Measurements from ENCODE around the gene MYO3B.
A peak's percentile ranks its signal among the peaks of the same experiment; 100 is the strongest.

MYO3B gene

DNA sequence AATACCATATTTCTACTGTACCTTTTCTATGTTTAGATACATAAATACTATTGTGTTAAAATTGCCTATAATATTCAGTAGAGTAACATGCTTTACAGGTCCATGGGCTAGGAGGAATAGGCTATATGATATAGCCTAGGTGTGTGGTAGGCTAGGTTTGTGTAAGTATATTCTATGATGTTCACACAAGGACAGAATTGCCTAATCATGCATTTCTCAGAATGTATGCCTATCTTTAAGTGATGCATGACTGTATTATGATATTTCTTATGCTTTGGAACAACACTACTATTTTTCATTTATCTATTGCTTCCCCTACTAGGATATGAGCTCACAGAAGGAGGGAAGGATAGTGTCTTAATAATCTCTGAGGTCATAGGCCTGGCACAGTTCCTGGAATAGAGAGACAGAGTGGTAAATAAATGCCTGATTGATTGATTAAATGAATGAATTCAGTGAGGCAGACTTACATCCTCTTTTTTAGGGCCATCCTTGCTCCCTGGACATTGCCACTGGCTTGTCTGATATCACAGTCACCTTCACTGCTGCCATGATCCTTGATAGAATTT, 121.0 kb downstream of the MYO3B start:
- Mint-ChIP-seq H3K4me3 (no peak overlapping the region), H3K27me3 (no peaks in the 10 kb centered on the region), H3K4me1 (no peaks in the 10 kb centered on the region), H3K36me3 (no peaks in the 10 kb centered on the region), H3K27ac (no peak overlapping the region), H3K9me3 (peaks cover 3% of the 10 kb centered on the region)
- ATAC-seq = no peak

DNA sequence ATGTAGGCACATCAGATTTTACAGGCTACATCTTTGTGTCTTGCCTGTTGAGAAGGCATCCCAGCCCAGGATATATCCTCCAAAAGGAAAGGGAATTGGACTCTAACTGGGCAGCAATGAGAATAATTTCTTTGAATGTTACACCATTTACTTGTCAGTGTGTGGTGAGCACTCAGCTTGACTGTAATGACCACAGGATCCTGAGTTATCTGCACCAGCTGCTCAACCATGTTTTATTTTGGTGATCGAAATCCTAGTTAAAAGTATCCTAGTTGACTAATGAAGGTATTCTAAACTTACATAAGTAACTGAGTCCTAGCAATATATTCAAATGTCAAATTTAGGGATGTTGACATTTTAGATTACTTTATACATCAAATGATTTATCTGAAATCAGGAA, 123.0 kb downstream of the MYO3B start:
- no peak overlapping the region for H3K4me3 Mint-ChIP-seq
- no peak overlapping the region for H3K27ac Mint-ChIP-seq
- no peaks in the 10 kb centered on the region for H3K4me1 Mint-ChIP-seq
- H3K27me3 Mint-ChIP-seq = no peaks in the 10 kb centered on the region
- H3K9me3 Mint-ChIP-seq = peaks cover under 1% of the 10 kb centered on the region
- no peak for ATAC-seq
- no peaks in the 10 kb centered on the region for H3K36me3 Mint-ChIP-seq

- no peaks in the 10 kb centered on the region for H3K4me1 Mint-ChIP-seq
- H3K27me3 Mint-ChIP-seq = no peaks in the 10 kb centered on the region
- no peaks in the 10 kb centered on the region for H3K36me3 Mint-ChIP-seq
- H3K4me3 Mint-ChIP-seq = no peak overlapping the region
- H3K9me3 Mint-ChIP-seq = no peaks in the 10 kb centered on the region
- H3K27ac Mint-ChIP-seq = no peak overlapping the region
- no peak for ATAC-seq
Measured at GRCh38 chr2:170301626-170302025, 123.7 kb downstream of the MYO3B start.

DNA sequence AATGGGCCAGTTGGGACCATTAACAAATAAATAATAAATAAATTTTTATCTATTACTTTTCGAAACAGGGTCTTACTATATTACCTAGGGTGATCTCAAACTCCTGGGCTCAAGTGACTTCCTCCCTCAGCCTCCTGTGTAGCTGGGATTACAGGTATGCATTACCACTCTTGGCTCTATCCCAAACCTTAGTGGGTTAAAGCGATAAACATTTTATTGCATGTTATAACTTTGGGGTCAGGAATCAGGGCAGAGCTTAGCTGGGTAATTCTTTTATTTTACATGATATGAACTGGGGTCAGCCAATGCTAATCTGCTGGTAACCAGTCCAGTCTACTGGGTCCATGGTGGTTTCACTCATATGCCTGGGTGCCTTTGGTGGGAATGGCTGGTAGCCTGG, 127.8 kb downstream of the MYO3B start:
- H3K27ac Mint-ChIP-seq = no peak overlapping the region
- no peak overlapping the region for H3K4me3 Mint-ChIP-seq
- no peaks in the 10 kb centered on the region for H3K9me3 Mint-ChIP-seq
- no peaks in the 10 kb centered on the region for H3K27me3 Mint-ChIP-seq
- no peaks in the 10 kb centered on the region for H3K36me3 Mint-ChIP-seq
- no peaks in the 10 kb centered on the region for H3K4me1 Mint-ChIP-seq
- ATAC-seq = no peak

- Mint-ChIP-seq H3K9me3 (no peaks in the 10 kb centered on the region), H3K36me3 (no peaks in the 10 kb centered on the region), H3K4me1 (no peaks in the 10 kb centered on the region), H3K4me3 (no peak overlapping the region), H3K27ac (no peak overlapping the region), H3K27me3 (no peaks in the 10 kb centered on the region)
- no peak for ATAC-seq
Measured at GRCh38 chr2:170306293-170306873, 128.4 kb downstream of the MYO3B start.

DNA sequence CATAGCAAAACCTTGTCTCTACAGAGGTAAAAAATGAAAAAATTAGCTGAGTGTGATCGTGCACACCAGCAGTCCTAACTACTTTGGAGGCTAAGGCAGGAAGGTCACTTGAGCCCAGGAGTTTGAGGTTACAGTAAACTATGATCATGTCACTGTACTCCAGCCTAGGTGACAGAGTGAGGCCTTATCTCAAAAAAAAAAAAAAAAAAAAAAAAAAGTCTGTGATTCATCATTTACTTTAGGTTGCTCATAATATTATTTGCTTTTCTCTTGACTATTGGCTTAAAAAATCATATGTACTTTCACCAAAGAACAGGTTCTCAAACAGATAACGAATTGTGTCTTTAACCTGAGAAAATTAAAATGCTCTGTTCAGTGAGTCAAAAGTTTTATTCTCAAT, 129.1 kb downstream of the MYO3B start:
- peaks cover 3% of the 10 kb centered on the region for H3K27me3 Mint-ChIP-seq
- H3K4me1 Mint-ChIP-seq = no peaks in the 10 kb centered on the region
- no peak overlapping the region for H3K27ac Mint-ChIP-seq
- H3K9me3 Mint-ChIP-seq = no peaks in the 10 kb centered on the region
- H3K4me3 Mint-ChIP-seq = no peak overlapping the region
- no peak for ATAC-seq
- H3K36me3 Mint-ChIP-seq = no peaks in the 10 kb centered on the region

DNA sequence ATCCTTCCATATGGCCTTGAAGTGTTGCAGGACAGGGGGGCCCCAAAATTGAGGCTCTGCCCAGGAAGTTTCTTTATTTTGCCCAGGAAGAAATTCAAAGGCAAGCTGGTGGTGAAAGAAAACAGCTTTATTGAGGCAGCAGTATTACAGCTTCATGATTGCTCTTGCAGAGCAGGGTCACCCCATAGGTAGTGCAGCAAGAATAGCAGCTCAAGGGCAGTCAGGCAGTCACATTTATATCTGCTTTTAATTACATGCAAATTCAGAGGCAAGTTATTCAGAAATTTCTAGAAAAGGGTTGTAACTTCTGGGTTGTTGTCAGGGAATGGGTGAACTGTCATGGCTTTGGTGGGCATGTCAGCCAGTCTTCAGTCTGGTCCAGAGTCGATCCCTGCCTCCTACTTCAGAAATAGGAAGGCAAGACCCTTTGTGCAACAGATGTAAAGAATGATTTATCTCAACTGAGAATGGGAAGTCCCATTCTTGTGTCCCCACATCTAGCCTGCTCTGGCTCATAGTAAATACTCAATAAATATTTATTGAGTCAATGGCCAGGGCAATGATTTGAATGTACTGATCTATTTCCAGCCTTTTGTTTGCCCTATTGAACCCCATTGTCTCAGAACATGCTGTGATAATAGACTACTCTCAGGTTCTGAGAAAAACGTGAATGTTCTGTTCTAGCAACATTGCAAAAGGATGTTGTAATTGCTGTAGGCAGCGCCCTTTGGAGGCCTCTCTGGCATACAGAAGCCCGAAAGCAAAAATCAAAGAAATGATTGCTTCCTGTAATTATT, 129.8 kb downstream of the MYO3B start:
- ATAC-seq = no peak
- Mint-ChIP-seq H3K27me3 (peaks cover 7% of the 10 kb centered on the region), H3K9me3 (no peaks in the 10 kb centered on the region), H3K27ac (no peak overlapping the region), H3K4me1 (no peaks in the 10 kb centered on the region), H3K4me3 (no peak overlapping the region), H3K36me3 (no peaks in the 10 kb centered on the region)

DNA sequence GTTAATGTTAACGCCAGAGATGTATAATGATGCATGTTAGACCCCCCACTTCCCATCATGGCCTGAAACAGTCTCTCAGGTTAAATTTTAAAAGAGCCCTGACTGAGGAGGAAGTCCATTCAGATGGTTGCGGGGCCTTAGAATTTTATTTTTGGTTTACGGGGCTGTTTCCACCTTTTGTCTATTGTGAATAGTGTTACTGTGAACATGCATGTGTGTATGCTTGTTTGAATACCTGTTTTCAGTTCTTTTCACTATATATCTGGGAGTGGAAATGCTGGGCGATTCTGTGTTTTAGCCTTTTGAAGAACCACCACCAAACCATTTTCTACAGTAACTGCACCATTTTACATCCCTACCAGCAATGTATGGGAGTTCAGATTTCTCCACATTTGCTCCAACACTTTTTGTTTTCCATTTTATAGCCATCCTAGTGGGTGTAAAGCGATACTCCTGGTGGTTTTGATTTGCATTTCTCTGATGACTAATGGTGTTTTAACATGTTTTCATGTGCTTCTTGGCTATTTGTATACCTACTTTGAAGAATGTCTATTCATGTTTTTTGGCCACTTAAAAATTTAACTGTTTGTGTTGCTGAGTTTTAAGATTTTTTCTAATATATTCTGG, 133.0 kb downstream of the MYO3B start:
- H3K27me3 Mint-ChIP-seq = peaks cover 24% of the 10 kb centered on the region
- no peak overlapping the region for H3K27ac Mint-ChIP-seq
- no peak overlapping the region for H3K4me3 Mint-ChIP-seq
- no peaks in the 10 kb centered on the region for H3K36me3 Mint-ChIP-seq
- no peaks in the 10 kb centered on the region for H3K9me3 Mint-ChIP-seq
- no peaks in the 10 kb centered on the region for H3K4me1 Mint-ChIP-seq
- no peak for ATAC-seq

DNA sequence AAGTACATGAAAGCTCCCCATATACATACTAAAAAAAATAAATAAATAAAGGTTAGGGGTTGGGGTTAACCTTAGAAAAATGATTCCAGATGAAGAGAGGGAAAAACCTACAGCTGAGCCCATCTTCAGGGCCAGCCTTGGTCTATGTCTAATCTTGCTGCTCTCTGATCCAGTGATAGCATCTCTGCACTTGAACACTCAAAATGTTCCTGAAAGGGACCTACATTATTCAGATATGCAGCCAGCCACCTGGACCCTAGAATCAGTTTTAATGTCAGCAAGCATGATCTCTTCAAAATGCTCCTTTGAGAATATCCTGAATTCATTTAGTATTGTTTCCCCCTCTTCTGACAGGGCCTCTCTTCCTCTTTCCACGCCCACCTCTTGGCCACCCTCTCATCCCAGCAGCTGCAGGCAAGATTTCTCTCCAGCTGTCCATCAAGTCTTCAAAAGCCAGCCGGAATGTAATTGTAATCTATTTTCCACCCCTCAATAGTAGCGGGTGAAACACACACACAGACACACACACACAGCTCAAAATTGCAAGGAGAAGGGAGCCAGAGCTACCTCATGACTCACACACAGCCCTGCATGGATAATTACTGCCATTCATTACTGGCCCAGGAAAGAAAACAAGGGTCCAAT, 135.5 kb downstream of the MYO3B start:
- peaks cover 3% of the 10 kb centered on the region for H3K9me3 Mint-ChIP-seq
- no peak overlapping the region for H3K4me3 Mint-ChIP-seq
- H3K36me3 Mint-ChIP-seq = no peaks in the 10 kb centered on the region
- peaks cover 30% of the 10 kb centered on the region for H3K27me3 Mint-ChIP-seq
- ATAC-seq = peak; percentile 16
- no peaks in the 10 kb centered on the region for H3K4me1 Mint-ChIP-seq
- no peak overlapping the region for H3K27ac Mint-ChIP-seq

GRCh38 chr2:170313992-170314348, 136.0 kb downstream of the MYO3B start:
- Mint-ChIP-seq H3K27me3 (peaks cover 30% of the 10 kb centered on the region), H3K36me3 (no peaks in the 10 kb centered on the region), H3K4me1 (no peaks in the 10 kb centered on the region), H3K9me3 (peaks cover 3% of the 10 kb centered on the region), H3K4me3 (no peak overlapping the region), H3K27ac (no peak overlapping the region)
- ATAC-seq = no peak

- Mint-ChIP-seq H3K36me3 (no peaks in the 10 kb centered on the region), H3K4me1 (no peaks in the 10 kb centered on the region), H3K9me3 (peaks cover 11% of the 10 kb centered on the region), H3K27ac (no peak overlapping the region), H3K27me3 (peaks cover 30% of the 10 kb centered on the region), H3K4me3 (no peak overlapping the region)
- no peak for ATAC-seq
Measured at GRCh38 chr2:170314744-170315447, 136.9 kb downstream of the MYO3B start.

- Mint-ChIP-seq H3K9me3 (peaks cover 15% of the 10 kb centered on the region), H3K27ac (no peak overlapping the region)
- ATAC-seq = no peak
Measured at GRCh38 chr2:170320948-170321347, 143.0 kb downstream of the MYO3B start.

DNA sequence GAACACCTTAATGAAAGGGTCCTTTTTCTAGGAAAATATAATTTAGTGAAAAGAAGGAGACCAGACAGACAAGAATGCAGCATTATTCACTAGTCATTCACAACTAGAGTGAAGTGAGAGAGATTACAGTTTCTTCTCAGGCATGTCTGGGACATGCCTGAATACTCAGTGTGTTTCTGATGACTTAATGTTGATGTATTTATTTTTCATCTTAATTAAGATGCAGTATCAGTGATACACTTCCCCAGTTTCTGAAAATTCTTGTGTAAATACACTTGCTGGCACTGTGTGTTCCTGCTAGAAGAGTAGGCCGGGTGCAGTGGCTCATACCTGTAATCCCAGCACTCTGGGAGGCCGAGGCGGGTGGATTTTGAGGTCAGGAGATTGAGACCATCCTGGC, 143.6 kb downstream of the MYO3B start:
- H3K27me3 Mint-ChIP-seq = peaks cover 6% of the 10 kb centered on the region
- H3K36me3 Mint-ChIP-seq = no peaks in the 10 kb centered on the region
- no peak overlapping the region for H3K27ac Mint-ChIP-seq
- no peak overlapping the region for H3K4me3 Mint-ChIP-seq
- ATAC-seq = no peak
- H3K9me3 Mint-ChIP-seq = peaks cover 15% of the 10 kb centered on the region
- H3K4me1 Mint-ChIP-seq = no peaks in the 10 kb centered on the region

More at GRCh38 chr2:170320948-170321347, 143.0 kb downstream of the MYO3B start:
- Mint-ChIP-seq H3K36me3 (no peaks in the 10 kb centered on the region), H3K4me1 (no peaks in the 10 kb centered on the region), H3K4me3 (no peak overlapping the region), H3K27me3 (peaks cover 6% of the 10 kb centered on the region)

DNA sequence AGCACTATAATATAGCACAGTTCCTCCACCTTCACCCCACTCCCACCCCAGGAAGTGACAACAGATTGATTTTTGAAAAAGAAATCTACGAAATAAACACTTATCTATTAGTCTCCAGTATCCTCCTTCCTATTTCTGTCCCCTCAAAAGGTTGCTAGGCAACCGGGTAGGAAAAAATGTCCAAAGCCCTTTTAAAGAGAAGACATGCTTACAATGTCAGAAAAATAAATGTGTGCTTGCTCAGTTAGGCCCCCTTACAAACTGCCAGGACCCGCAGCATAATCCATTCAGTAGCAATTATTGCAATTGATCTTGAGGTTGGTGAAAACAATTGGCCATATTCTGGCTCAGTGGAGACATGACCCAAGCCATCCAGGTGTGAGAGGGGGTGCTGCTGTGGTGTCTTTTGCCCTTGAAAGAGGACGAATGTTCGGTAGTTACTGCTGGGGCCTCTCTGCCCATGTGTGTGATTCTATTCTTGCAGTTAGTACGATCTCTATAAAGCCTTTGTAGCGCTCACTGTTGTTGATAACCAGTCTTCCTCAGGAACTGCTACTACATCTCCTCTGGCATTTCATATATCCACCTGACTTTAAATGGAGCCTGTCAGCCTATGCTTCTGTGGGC, 144.3 kb downstream of the MYO3B start:
- Mint-ChIP-seq H3K36me3 (no peaks in the 10 kb centered on the region), H3K27me3 (peaks cover 6% of the 10 kb centered on the region), H3K27ac (no peak overlapping the region), H3K9me3 (peaks cover 15% of the 10 kb centered on the region), H3K4me3 (no peak overlapping the region), H3K4me1 (no peaks in the 10 kb centered on the region)
- ATAC-seq = no peak

Measured in stimulated activated memory B cell treated with anti-CD40 and anti-IgM and Interleukin-4, amounts not matched to agents 10 μg/mL and 1 μg/mL and 100 μg/mL, for 72 hours (primary cell).